Activated CD8-positive, alpha-beta memory T cell treated with anti-CD3 and anti-CD28 coated beads, Interleukin-2, amount 50 U/mL, for 1 hour (primary cell): ENCODE results near the gene CTSH.
"Not testable (repeated sequence)": the region's sequence is repeated elsewhere in the genome, so short reads cannot be mapped to it uniquely, and the experiment has no call there.

ENCODE experiments used
- DNase-seq: peaks from one replicate; pipeline ENCODE4 v3.0.0-alpha.2; 2020; ENCODE audit errors: extremely low read depth

The CTSH gene

GRCh38 chr15:78923015-78923414, 21.8 kb downstream of the CTSH start:
- no peak for DNase-seq

- no peak for DNase-seq
These were observed 22.3 kb downstream of the CTSH start for GRCh38 chr15:78922527-78922926.

GRCh38 chr15:78921940-78922339, 22.9 kb downstream of the CTSH start:
- DNase-seq: no peak

- no peak for DNase-seq
These were observed 23.3 kb downstream of the CTSH start for GRCh38 chr15:78921517-78921916.

GRCh38 chr15:78917888-78918287, 27.0 kb downstream of the CTSH start:
- no peak for DNase-seq

- no peak for DNase-seq
These were observed 28.8 kb downstream of the CTSH start for GRCh38 chr15:78916088-78916487.

GRCh38 chr15:78915341-78916087, 29.3 kb downstream of the CTSH start:
- no peak for DNase-seq

- DNase-seq: no peak
These were observed 30.6 kb downstream of the CTSH start for GRCh38 chr15:78914027-78914764.

- DNase-seq: no peak
These were observed 31.8 kb downstream of the CTSH start for GRCh38 chr15:78913012-78913411.

- no peak for DNase-seq
These were observed 32.5 kb downstream of the CTSH start for GRCh38 chr15:78912316-78912715.

GRCh38 chr15:78910271-78910670, 34.6 kb downstream of the CTSH start:
- DNase-seq: no peak

- DNase-seq: no peak
These were observed 35.0 kb downstream of the CTSH start for GRCh38 chr15:78909791-78910228.

- DNase-seq: no peak
These were observed 35.6 kb downstream of the CTSH start for GRCh38 chr15:78909160-78909695.

- DNase-seq: no peak
These were observed 37.3 kb downstream of the CTSH start for GRCh38 chr15:78907577-78907976.

- no peak for DNase-seq
These were observed 38.6 kb downstream of the CTSH start for GRCh38 chr15:78906316-78906620.

- no peak for DNase-seq
These were observed 40.1 kb downstream of the CTSH start for GRCh38 chr15:78904599-78905358.

GRCh38 chr15:78902281-78903032, 42.4 kb downstream of the CTSH start:
- not testable (repeated sequence) for DNase-seq

GRCh38 chr15:78900819-78901533, 43.9 kb downstream of the CTSH start:
- DNase-seq: not testable (repeated sequence)

- DNase-seq: no peak
These were observed 46.3 kb downstream of the CTSH start for GRCh38 chr15:78898540-78898939.

GRCh38 chr15:78895471-78895870, 49.4 kb downstream of the CTSH start:
- no peak for DNase-seq

- DNase-seq: no peak
These were observed 51.3 kb downstream of the CTSH start for GRCh38 chr15:78893538-78893937.
